ENCODE results near the gene WDFY2. TPM values are rescaled to one million over a fixed set of nuclear protein-coding genes. Genes with fewer than 3 reads are reported as not detected.

Gene WDFY2
- total and polyA plus RNA-seq, 2 of the 13 experiments (the other 11 are each of a cell fraction or from before 2014, with no cell fraction given): 22.6 to 27.0 TPM

DNA sequence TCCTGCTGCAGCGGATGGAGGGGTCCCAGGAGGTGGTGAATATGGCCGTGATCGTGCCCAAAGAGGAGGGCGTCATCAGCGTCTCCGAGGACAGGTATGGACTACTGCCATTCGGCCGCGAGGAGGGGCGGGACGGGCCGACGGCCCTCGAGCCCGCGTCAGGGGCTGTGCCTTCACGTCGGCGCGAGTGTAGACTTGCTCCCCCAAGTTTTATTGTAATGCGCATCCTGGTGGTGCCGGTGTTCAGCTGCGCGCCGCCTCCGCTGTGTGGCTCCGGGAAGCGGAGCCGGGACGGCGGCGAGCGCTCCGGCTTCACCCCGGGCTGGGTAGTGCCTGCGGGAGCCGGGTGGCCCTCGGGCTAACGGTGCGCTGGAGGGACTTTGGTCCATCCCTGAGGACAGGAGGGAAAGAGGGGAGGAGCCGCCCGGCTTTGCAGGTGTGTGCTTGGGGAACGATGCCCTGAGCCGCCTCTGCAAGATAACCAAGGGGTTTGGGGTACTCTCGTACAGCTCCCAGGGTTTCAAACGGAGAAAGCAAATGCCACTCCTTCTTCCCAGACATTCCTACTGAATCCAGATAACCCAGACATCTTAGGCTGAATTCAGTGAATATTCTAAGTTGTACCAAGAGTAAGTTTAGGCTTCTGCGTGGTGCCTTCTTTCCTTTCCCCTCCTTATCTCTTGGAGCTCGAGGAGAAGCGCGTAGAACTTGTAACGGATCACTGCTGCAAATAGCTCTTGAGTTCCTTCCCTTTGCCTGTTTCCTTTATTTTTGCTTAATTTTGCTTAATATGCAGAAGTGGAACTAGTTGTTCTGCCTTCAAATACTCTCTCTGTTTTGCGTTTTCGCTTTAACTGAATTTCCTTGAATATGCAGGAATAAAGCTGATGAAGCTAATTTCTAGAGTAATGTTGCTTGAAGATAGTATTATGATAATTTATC, 740 bp downstream of the WDFY2 start (continued):
- TF ChIP-seq, protein P1, sequence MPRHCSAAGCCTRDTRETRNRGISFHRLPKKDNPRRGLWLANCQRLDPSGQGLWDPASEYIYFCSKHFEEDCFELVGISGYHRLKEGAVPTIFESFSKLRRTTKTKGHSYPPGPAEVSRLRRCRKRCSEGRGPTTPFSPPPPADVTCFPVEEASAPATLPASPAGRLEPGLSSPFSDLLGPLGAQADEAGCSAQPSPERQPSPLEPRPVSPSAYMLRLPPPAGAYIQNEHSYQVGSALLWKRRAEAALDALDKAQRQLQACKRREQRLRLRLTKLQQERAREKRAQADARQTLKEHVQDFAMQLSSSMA (CRISPR knock-in tag; IDR thresholded peaks at IDR 0.05): peak; percentile 37; the same call in 1 of the 2 replicates
- TF ChIP-seq ZNF317 (CRISPR knock-in tag; IDR thresholded peaks at IDR 0.05) (0 out of 2 replicates have a peak, but pooled peaks have one; percentile 38), ZNF431 (CRISPR knock-in tag; IDR thresholded peaks at IDR 0.05; ENCODE audit: borderline replicate concordance, low read depth) (0 out of 2 replicates have a peak, but pooled peaks have one; percentile 73), ZNF354B (CRISPR knock-in tag; IDR thresholded peaks at IDR 0.05) (no peak), ZNF724P (CRISPR knock-in tag; IDR thresholded peaks at IDR 0.05; ENCODE audit: borderline replicate concordance) (peak; percentile 9; the same call in 1 of the 2 replicates), KDM5B (CRISPR knock-in tag; IDR thresholded peaks at IDR 0.05; ENCODE audit: borderline replicate concordance) (peak; percentile 62; the same call in 1 of the 2 replicates), ZNF841 (CRISPR knock-in tag; IDR thresholded peaks at IDR 0.05; ENCODE audit: borderline replicate concordance) (no peak), ZSCAN31 (CRISPR knock-in tag; IDR thresholded peaks at IDR 0.05; ENCODE audit: low read depth) (0 out of 2 replicates have a peak, but pooled peaks have one; percentile 3)
- TF ChIP-seq, protein P2, sequence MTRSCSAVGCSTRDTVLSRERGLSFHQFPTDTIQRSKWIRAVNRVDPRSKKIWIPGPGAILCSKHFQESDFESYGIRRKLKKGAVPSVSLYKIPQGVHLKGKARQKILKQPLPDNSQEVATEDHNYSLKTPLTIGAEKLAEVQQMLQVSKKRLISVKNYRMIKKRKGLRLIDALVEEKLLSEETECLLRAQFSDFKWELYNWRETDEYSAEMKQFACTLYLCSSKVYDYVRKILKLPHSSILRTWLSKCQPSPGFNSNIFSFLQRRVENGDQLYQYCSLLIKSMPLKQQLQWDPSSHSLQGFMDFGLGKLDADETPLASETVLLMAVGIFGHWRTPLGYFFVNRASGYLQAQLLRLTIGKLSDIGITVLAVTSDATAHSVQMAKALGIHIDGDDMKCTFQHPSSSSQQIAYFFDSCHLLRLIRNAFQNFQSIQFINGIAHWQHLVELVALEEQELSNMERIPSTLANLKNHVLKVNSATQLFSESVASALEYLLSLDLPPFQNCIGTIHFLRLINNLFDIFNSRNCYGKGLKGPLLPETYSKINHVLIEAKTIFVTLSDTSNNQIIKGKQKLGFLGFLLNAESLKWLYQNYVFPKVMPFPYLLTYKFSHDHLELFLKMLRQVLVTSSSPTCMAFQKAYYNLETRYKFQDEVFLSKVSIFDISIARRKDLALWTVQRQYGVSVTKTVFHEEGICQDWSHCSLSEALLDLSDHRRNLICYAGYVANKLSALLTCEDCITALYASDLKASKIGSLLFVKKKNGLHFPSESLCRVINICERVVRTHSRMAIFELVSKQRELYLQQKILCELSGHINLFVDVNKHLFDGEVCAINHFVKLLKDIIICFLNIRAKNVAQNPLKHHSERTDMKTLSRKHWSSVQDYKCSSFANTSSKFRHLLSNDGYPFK (CRISPR knock-in tag; IDR thresholded peaks at IDR 0.05; ENCODE audit: borderline replicate concordance): no peak
- TF ChIP-seq, protein P3, sequence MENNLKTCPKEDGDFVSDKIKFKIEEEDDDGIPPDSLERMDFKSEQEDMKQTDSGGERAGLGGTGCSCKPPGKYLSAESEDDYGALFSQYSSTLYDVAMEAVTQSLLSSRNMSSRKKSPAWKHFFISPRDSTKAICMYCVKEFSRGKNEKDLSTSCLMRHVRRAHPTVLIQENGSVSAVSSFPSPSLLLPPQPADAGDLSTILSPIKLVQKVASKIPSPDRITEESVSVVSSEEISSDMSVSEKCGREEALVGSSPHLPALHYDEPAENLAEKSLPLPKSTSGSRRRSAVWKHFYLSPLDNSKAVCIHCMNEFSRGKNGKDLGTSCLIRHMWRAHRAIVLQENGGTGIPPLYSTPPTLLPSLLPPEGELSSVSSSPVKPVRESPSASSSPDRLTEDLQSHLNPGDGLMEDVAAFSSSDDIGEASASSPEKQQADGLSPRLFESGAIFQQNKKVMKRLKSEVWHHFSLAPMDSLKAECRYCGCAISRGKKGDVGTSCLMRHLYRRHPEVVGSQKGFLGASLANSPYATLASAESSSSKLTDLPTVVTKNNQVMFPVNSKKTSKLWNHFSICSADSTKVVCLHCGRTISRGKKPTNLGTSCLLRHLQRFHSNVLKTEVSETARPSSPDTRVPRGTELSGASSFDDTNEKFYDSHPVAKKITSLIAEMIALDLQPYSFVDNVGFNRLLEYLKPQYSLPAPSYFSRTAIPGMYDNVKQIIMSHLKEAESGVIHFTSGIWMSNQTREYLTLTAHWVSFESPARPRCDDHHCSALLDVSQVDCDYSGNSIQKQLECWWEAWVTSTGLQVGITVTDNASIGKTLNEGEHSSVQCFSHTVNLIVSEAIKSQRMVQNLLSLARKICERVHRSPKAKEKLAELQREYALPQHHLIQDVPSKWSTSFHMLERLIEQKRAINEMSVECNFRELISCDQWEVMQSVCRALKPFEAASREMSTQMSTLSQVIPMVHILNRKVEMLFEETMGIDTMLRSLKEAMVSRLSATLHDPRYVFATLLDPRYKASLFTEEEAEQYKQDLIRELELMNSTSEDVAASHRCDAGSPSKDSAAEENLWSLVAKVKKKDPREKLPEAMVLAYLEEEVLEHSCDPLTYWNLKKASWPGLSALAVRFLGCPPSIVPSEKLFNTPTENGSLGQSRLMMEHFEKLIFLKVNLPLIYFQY (CRISPR knock-in tag; IDR thresholded peaks at IDR 0.05; ENCODE audit: borderline replicate concordance): 0 out of 2 replicates have a peak, but pooled peaks have one; percentile 19
- TF ChIP-seq, protein P4, sequence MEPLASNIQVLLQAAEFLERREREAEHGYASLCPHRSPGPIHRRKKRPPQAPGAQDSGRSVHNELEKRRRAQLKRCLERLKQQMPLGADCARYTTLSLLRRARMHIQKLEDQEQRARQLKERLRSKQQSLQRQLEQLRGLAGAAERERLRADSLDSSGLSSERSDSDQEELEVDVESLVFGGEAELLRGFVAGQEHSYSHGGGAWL (CRISPR knock-in tag; IDR thresholded peaks at IDR 0.05): peak; percentile 69; the same call in 1 of the 2 replicates

Measured in HepG2 (cell line).